PC-9 (cell line): ENCODE data around the gene ZNHIT2.

Experiments used
- EZH2 ChIP-seq: fragments of 200-600 bp; sonication (generic); IDR thresholded peaks from 2 replicates; pipeline ENCODE4 v1.8.0; 2017; ENCODE audit warnings: antibody characterized with exemption, low read depth
- TF ChIP-seq, protein P1 (sequence below): fragments of 200-600 bp; sonication (generic); conservative IDR thresholded peaks from 2 replicates; pipeline ENCODE4 v1.6.1; 2017; ENCODE audit warnings: mixed run types, antibody characterized with exemption, mild to moderate bottlenecking, moderate library complexity

- TF ChIP-seq, protein P1, sequence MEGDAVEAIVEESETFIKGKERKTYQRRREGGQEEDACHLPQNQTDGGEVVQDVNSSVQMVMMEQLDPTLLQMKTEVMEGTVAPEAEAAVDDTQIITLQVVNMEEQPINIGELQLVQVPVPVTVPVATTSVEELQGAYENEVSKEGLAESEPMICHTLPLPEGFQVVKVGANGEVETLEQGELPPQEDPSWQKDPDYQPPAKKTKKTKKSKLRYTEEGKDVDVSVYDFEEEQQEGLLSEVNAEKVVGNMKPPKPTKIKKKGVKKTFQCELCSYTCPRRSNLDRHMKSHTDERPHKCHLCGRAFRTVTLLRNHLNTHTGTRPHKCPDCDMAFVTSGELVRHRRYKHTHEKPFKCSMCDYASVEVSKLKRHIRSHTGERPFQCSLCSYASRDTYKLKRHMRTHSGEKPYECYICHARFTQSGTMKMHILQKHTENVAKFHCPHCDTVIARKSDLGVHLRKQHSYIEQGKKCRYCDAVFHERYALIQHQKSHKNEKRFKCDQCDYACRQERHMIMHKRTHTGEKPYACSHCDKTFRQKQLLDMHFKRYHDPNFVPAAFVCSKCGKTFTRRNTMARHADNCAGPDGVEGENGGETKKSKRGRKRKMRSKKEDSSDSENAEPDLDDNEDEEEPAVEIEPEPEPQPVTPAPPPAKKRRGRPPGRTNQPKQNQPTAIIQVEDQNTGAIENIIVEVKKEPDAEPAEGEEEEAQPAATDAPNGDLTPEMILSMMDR, result no peak; the same call in 1 of the 2 replicates
- no peak for TF ChIP-seq EZH2
Observed at GRCh38 chr11:65150509-65151299, 33.2 kb upstream of the ZNHIT2 start.
